GM06990 (cell line): Measurements from ENCODE around the gene SLC2A11.

Source experiments
- DNase-seq: peaks from one replicate; pipeline ENCODE4 v3.0.0-alpha.2; 2011; ENCODE audit not compliant: insufficient read length; ENCODE audit errors: extremely low read depth
- H3K27me3 ChIP-seq: replicated peaks from 2 replicates; pipeline ENCODE4 v1.6.0; 2011; ENCODE audit warnings: low read length; ENCODE audit not compliant: control insufficient read depth, insufficient read depth
- H3K36me3 ChIP-seq: 2 replicates; pipeline ENCODE4 v1.5.1; 2011; ENCODE audit warnings: low read length; ENCODE audit not compliant: control insufficient read depth, insufficient read depth
- H3K4me3 ChIP-seq: replicated peaks from 2 replicates; pipeline ENCODE4 v1.5.1; 2011; ENCODE audit warnings: low read depth, mild to moderate bottlenecking, control low read depth, low read length
- TF ChIP-seq, protein P1 (sequence below): IDR thresholded peaks from 2 replicates; pipeline ENCODE4 v1.5.1; 2011; ENCODE audit warnings: low read length, control low read depth, mild to moderate bottlenecking, inconsistent platforms; ENCODE audit not compliant: insufficient read depth, poor library complexity, severe bottlenecking

The SLC2A11 gene

DNA sequence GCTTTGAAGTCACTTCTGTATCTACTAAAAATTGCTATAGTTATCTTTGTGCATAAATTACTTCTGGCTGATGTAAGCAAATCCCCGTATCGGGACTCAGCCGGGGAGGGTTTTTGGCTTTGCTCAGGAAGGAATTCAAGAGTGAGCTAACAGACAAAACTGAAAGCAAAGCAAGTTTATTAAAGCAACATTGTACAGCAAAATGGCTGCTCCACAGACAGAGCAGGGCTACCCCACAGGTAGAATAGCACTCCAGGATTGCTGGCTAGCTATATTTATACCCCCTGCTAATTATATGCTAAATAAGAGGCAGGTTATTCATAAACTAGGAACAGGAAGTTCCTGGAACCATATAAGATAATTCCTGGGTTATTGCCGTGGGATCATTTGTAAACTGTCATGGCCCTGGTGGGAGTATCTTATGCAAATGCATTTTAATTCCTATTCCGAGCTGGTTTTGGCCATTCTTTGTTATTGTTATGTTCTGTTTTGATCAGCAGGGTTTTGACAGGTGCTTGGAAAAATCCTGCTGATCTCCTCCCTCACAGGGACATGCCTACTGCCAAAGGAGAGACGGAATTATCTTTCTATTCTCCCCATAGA, 51.7 kb downstream of the SLC2A11 start:
- no peak for DNase-seq
- TF ChIP-seq, protein P1, sequence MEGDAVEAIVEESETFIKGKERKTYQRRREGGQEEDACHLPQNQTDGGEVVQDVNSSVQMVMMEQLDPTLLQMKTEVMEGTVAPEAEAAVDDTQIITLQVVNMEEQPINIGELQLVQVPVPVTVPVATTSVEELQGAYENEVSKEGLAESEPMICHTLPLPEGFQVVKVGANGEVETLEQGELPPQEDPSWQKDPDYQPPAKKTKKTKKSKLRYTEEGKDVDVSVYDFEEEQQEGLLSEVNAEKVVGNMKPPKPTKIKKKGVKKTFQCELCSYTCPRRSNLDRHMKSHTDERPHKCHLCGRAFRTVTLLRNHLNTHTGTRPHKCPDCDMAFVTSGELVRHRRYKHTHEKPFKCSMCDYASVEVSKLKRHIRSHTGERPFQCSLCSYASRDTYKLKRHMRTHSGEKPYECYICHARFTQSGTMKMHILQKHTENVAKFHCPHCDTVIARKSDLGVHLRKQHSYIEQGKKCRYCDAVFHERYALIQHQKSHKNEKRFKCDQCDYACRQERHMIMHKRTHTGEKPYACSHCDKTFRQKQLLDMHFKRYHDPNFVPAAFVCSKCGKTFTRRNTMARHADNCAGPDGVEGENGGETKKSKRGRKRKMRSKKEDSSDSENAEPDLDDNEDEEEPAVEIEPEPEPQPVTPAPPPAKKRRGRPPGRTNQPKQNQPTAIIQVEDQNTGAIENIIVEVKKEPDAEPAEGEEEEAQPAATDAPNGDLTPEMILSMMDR = no peak
- H3K36me3 ChIP-seq = no peaks in the 10 kb centered on the region

DNA sequence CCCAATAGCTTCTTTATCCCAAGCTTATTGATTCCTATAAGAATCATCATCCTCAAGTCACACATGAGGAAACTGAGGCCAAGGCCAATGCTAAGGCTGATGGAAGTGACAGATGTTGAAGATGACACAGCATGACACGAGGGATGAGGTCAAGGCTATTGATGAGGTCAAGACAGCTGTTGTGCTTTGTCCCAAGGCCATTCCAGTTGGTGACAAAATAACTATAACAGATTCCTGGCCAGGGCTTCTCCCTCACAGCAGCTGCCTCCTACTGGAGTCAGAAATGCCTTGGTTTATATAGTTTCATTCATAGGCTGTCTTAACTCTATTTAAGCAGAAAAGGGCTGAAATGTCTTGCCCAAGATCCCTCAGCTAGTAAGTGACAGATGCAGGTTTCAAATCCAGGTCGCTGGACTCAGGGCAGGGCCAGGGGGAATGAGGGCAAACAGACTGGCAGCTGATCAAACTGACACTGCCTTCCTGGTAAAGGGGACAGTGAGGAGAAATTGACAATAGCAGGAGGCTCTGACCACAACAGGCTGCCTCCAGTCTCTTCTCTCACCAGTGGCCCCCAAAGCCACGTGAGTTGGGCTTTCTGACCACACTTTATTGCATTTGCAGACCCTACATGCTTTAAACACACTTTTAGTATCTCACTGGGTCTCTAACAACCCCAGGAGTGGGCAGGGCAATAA, 53.0 kb downstream of the SLC2A11 start:
- no peak overlapping the region for H3K4me3 ChIP-seq
- no peaks in the 10 kb centered on the region for H3K27me3 ChIP-seq
- DNase-seq = no peak
- no peaks in the 10 kb centered on the region for H3K36me3 ChIP-seq
- TF ChIP-seq, protein P1 = no peak

More for the DNA sequence above, 51.7 kb downstream of the SLC2A11 start:
- H3K27me3 ChIP-seq = no peaks in the 10 kb centered on the region
- H3K4me3 ChIP-seq = no peak overlapping the region

DNA sequence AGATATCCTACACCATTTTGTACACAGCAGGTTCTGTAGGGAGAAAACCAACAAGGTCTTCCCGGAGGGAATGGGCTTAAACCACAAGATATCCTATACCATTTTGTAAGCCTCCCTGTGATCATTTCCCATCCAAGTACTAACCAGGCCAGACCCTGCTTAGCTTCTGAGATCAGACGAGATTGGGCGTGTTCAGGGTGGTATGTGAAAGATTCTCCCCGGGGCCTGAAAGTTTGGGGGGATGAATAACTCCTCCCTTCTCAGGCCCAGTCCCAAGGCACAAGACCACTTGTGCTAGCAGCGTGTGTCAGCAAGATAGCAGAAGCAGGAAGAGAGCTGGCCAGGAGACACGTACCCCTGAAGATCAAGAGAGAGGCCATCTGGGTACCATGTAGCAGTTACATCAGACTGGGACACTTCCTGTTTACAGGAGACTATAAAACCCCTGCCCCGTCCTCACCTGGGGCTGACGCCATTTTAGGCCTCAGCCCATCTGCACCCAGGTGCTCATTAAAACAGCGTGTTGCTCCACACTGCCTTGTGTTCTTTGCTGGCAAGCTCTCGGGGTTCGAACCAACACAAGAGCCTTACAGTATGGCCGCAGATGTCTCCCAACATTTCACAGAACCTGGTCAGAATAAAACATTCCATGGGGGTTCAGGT, 53.8 kb downstream of the SLC2A11 start:
- H3K4me3 ChIP-seq = no peak overlapping the region
- no peaks in the 10 kb centered on the region for H3K27me3 ChIP-seq
- DNase-seq = no peak
- TF ChIP-seq, protein P1 = no peak
- H3K36me3 ChIP-seq = no peaks in the 10 kb centered on the region

DNA sequence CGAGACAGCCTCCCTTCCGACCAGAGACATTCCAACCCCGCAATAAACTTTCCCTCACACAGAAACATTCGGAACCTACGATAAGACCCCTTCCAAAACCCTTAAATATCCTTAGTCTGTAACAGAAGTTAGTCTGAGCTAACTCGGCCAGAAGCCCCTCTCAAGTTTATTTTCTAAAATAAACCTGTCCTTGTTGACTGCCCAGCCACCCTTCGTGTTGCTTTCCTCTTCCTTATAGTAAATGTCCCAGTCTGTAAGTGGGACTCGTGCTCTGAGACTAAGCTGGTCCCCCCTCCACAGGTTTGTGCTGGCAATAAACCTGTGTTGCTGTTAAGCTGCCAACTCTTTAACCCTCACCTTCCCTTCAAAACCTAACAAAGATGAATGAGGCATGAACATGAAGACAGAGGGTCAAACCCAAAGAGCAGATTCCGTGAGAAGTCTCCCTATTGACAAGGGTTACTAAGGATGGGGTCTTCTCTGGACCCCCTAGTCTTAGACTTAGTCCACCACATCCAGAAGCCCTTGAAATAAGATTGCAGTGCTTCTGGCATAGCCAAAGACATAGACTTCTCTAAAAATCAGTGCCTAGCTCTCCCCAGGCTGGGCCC, 54.7 kb downstream of the SLC2A11 start:
- TF ChIP-seq, protein P1 = no peak
- no peaks in the 10 kb centered on the region for H3K36me3 ChIP-seq
- no peak overlapping the region for H3K4me3 ChIP-seq
- DNase-seq = no peak
- H3K27me3 ChIP-seq = no peaks in the 10 kb centered on the region

DNA sequence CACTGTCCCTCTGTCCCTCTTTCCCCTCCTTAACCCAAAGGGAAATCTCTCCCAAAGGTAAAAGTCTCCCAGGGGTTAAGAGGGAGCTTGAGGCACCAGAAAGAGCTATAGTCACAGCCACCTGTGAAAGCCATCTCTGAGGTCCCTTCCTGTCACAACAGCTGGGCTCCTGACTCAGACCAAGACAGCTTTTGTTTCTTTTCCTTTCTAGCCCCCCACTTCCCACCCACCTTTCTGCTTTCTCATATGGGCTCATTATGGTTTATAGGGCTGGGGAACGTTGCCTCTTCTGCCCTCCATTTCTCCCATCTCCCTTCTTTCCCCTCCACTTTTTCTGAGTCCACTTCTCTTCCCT, 55.6 kb downstream of the SLC2A11 start:
- Histone ChIP-seq H3K4me3 (peak overlapping the region; percentile 85), H3K36me3 (no peaks in the 10 kb centered on the region), H3K27me3 (no peaks in the 10 kb centered on the region)
- DNase-seq = peak; percentile 41
- TF ChIP-seq, protein P1 = no peak
